Endothelial cell of umbilical vein (primary cell): ENCODE measurements around the gene SMURF1. TPM values are rescaled to one million over a fixed set of nuclear protein-coding genes. Genes with fewer than 3 reads are reported as not detected.

Source experiments
- BruUV-seq: library from RNA; stranded (reverse); fragments of 400-500 nt; replicated peaks from 2 replicates; lab custom pipeline; 2021; lab: Mats Ljungman, UMichigan
- CTCF ChIA-PET: fragments of 300-600, 350-600 bp; sonication (Branson Sonifier 250); formaldehyde crosslinking; loops from one replicate; lab custom pipeline; 2021; ENCODE audit warnings: antibody characterized with exemption, inconsistent platforms; lab: Charles Lee
- POLR2A ChIA-PET: fragments of 300-600, 350-600 bp; sonication (Branson Sonifier 250); formaldehyde crosslinking; loops from one replicate; lab custom pipeline; 2021; ENCODE audit warnings: antibody characterized with exemption, inconsistent platforms; lab: Charles Lee
- DNase-seq: peaks from one replicate; pipeline ENCODE4 v3.0.0-alpha.2; 2011; ENCODE audit warnings: low read depth, low spot score
- FAIRE-seq: peaks from 2 replicates; lab custom pipeline; 2011; peaks lifted over from hg19 to GRCh38; lab: Jason Lieb, UNC
- H2AFZ ChIP-seq: 2 replicates; pipeline ENCODE4 v1.6.0; 2012; ENCODE audit warnings: low read depth, low read length, control low read depth, inconsistent platforms
- H3K27ac ChIP-seq: 2 replicates; pipeline ENCODE4 v1.5.1; 2011; ENCODE audit warnings: low read depth, mild to moderate bottlenecking, control low read depth, low read length, moderate library complexity; ENCODE audit not compliant: insufficient read depth
- H3K27me3 ChIP-seq, 2 experiments: 2 replicates each; pipeline versions ENCODE4 v1.6.0 to v1.6.1; 2011; ENCODE audit warnings: low read length in 2 of 2, mixed read lengths in 1 of 2; ENCODE audit not compliant: control insufficient read depth in 2 of 2, insufficient read depth in 2 of 2
- H3K36me3 ChIP-seq, 2 experiments: 2 replicates in 1 of 2; 3 replicates in 1 of 2; pipeline ENCODE4 v1.5.1; 2011; ENCODE audit warnings: low read length in 2 of 2, mild to moderate bottlenecking in 1 of 2, moderate library complexity in 1 of 2; ENCODE audit not compliant: control insufficient read depth in 2 of 2, insufficient read depth in 2 of 2; ENCODE audit errors: extremely low read depth in 1 of 2
- H3K4me1 ChIP-seq: 3 replicates; pipeline ENCODE4 v1.5.1; 2011; ENCODE audit warnings: mild to moderate bottlenecking, low read length; ENCODE audit not compliant: control insufficient read depth, insufficient read depth; ENCODE audit errors: extremely low read depth
- H3K4me2 ChIP-seq: 2 replicates; pipeline ENCODE4 v1.6.1; 2011; ENCODE audit warnings: low read length, control low read depth, mixed read lengths; ENCODE audit not compliant: insufficient read depth
- H3K4me3 ChIP-seq, 3 experiments: fragments of 200-600 bp in 1 of 3; sonication (generic), shearing (Covaris generic) in 1 of 3; replicated peaks in 1 of 3; 2 replicates each; pipeline ENCODE4 v1.5.1; 2011 to 2016; ENCODE audit warnings: control low read depth in 3 of 3, low read length in 3 of 3, mild to moderate bottlenecking in 2 of 3, inconsistent platforms in 1 of 3, low read depth in 1 of 3, moderate library complexity in 1 of 3; ENCODE audit not compliant: insufficient read depth in 1 of 3
- H3K79me2 ChIP-seq: 2 replicates; pipeline ENCODE4 v1.6.0; 2012; ENCODE audit warnings: low read length, inconsistent platforms; ENCODE audit not compliant: control insufficient read depth, insufficient read depth
- H3K9ac ChIP-seq: replicated peaks from 2 replicates; pipeline ENCODE3; 2011; ENCODE audit warnings: low read length, control low read depth; ENCODE audit not compliant: insufficient read depth; ENCODE audit errors: extremely low read depth
- H3K9me1 ChIP-seq: replicated peaks from 3 replicates; pipeline ENCODE4 v1.6.0; 2011; ENCODE audit warnings: mild to moderate bottlenecking, low read length; ENCODE audit not compliant: control insufficient read depth, insufficient read depth; ENCODE audit errors: extremely low read depth
- H3K9me3 ChIP-seq: replicated peaks from 2 replicates; pipeline ENCODE4 v1.5.1; 2012; ENCODE audit warnings: low read length, inconsistent platforms; ENCODE audit not compliant: control insufficient read depth, insufficient read depth
- H4K20me1 ChIP-seq: replicated peaks from 2 replicates; pipeline ENCODE3; 2011; ENCODE audit warnings: mild to moderate bottlenecking, low read length; ENCODE audit not compliant: control insufficient read depth, insufficient read depth; ENCODE audit errors: extremely low read depth
- EZH2 ChIP-seq: IDR thresholded peaks from 2 replicates; pipeline ENCODE4 v1.6.1; 2012; ENCODE audit warnings: borderline replicate concordance, low read depth, mild to moderate bottlenecking, moderate library complexity, low read length, inconsistent platforms; ENCODE audit not compliant: severe bottlenecking
- FOS ChIP-seq: IDR thresholded peaks from 2 replicates; pipeline ENCODE4 v1.6.1; 2011; ENCODE audit warnings: mild to moderate bottlenecking, low read length, moderate library complexity, borderline replicate concordance; ENCODE audit not compliant: insufficient read depth
- GATA2 ChIP-seq: IDR thresholded peaks from 2 replicates; pipeline ENCODE4 v1.7.0; 2011; ENCODE audit warnings: low read depth, mild to moderate bottlenecking, moderate library complexity, mixed read lengths, low read length; ENCODE audit not compliant: insufficient read length, insufficient read depth
- JUN ChIP-seq: IDR thresholded peaks from 2 replicates; pipeline ENCODE4 v1.6.1; 2011; ENCODE audit warnings: borderline replicate concordance, low read depth; ENCODE audit not compliant: insufficient read length, insufficient read depth
- MAX ChIP-seq: IDR thresholded peaks from 2 replicates; pipeline ENCODE4 v1.6.1; 2011; ENCODE audit not compliant: insufficient read depth, insufficient read length
- MYC ChIP-seq: IDR thresholded peaks from one replicate; pipeline ENCODE4 v1.6.1; 2011; ENCODE audit warnings: mild to moderate bottlenecking, low read depth, low read length
- POLR2A ChIP-seq: IDR thresholded peaks from 2 replicates; pipeline ENCODE4 v1.6.1; 2012; ENCODE audit warnings: low read depth, mild to moderate bottlenecking, control low read depth, low read length
- POLR2AphosphoS5 ChIP-seq: IDR thresholded peaks from 2 replicates; pipeline ENCODE4 v1.6.1; 2012; ENCODE audit warnings: low read depth, mild to moderate bottlenecking, control low read depth, low read length, moderate library complexity; ENCODE audit not compliant: insufficient read depth
- dilution Hi-C: fragments of 300-500 bp; cut with MboI; formaldehyde crosslinking; loops from one replicate; pipeline ENCODE4 v1.15.0; 2019; ENCODE audit warnings: low sequenced_read_pairs; ENCODE audit not compliant: extremely low pct_ligation_motif_present
- intact Hi-C: fragments of 100-400 bp; cut with micrococcal nuclease; formaldehyde crosslinking; loops from one replicate; pipeline ENCODE4 v1.10.0; 2022
- polyA plus RNA-seq, 4 experiments: library from polyadenylated mRNA; depleted of rRNA in 3 of 4; stranded (reverse) in 3 of 4; unstranded in 1 of 4; fragments of >200 nt; gene quantifications; 2 replicates each; pipeline versions ENCODE4 v1.2.1 to v1.2.3, GENCODE V29; 2011 to 2012; ENCODE audit warnings: missing spikeins in 1 of 4
- total RNA-seq: library from RNA; stranded (reverse); gene quantifications from 2 replicates; pipeline ENCODE4 v1.2.3, GENCODE V29; 2021
- TF ChIP-seq, protein P1 (sequence below), 2 donors: IDR thresholded peaks; 1 replicate in 1 of 2; 2 replicates in 1 of 2; pipeline ENCODE4 v1.5.1; 2011; ENCODE audit warnings: low read length in 2 of 2, mild to moderate bottlenecking in 2 of 2, moderate library complexity in 2 of 2, control low read depth in 1 of 2, inconsistent platforms in 1 of 2, low read depth in 1 of 2; ENCODE audit not compliant: insufficient read depth in 1 of 2; ENCODE audit errors: extremely low read depth in 1 of 2

Gene SMURF1
- total and polyA plus RNA-seq, 2 donors (not counting 3 experiments of a cell fraction or from before 2014, with no cell fraction given) = 11.5 to 22.8 TPM

DNA sequence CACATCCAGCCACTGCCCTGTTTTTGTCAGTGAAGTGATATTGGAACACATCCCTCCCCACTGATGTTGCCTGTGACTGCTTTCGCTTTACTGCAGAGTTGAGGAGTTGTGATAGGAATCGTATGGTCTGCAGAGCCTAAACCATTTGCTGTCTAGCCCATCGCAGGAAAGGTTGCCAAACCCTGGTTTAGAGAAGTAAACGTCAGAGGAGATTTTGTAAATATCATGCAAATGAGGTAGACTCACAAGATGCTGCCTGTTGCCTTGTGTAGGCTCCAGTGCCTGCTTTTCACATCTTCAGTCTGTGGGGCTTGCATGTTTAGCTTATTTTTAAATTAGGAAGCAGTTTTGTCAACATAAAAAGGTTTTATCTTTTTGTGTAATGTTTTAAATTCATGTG, 158.5 kb downstream of the SMURF1 start:
- dilution Hi-C loops (no loop called here), intact Hi-C loops (no loop called here)
- ChIA-PET POLR2A (no interaction called here), CTCF (interaction anchor here (1.1 to 1.5 kb wide), 2 partner anchors 8 to 25 kb away, joined by 3 to 5 read pairs; no protein-coding TSS in a partner anchor)
- H3K9me1 ChIP-seq = no peaks in the 10 kb centered on the region
- no peak overlapping the region for H3K9ac ChIP-seq
- BruUV-seq = no TSS peak
- H2AFZ ChIP-seq = no peak overlapping the region
- DNase-seq = no peak
- no peak for FAIRE-seq
- no peak overlapping the region for H3K27ac ChIP-seq
- no peaks in the 10 kb centered on the region for H3K79me2 ChIP-seq
- H3K4me1 ChIP-seq = no peaks in the 10 kb centered on the region
- no peaks in the 10 kb centered on the region for H3K27me3 ChIP-seq
- no peak overlapping the region for H3K4me3 ChIP-seq
- no peak overlapping the region for H3K4me2 ChIP-seq
- H3K36me3 ChIP-seq = peaks cover 36 to 39% of the 10 kb centered on the region in 2 experiments
- no peaks in the 10 kb centered on the region for H4K20me1 ChIP-seq
- TF ChIP-seq POLR2A (no peak), POLR2AphosphoS5 (no peak), EZH2 (no peak), MAX (no peak), JUN (no peak), MYC (no peak), GATA2 (no peak), FOS (no peak)
- TF ChIP-seq, protein P1, sequence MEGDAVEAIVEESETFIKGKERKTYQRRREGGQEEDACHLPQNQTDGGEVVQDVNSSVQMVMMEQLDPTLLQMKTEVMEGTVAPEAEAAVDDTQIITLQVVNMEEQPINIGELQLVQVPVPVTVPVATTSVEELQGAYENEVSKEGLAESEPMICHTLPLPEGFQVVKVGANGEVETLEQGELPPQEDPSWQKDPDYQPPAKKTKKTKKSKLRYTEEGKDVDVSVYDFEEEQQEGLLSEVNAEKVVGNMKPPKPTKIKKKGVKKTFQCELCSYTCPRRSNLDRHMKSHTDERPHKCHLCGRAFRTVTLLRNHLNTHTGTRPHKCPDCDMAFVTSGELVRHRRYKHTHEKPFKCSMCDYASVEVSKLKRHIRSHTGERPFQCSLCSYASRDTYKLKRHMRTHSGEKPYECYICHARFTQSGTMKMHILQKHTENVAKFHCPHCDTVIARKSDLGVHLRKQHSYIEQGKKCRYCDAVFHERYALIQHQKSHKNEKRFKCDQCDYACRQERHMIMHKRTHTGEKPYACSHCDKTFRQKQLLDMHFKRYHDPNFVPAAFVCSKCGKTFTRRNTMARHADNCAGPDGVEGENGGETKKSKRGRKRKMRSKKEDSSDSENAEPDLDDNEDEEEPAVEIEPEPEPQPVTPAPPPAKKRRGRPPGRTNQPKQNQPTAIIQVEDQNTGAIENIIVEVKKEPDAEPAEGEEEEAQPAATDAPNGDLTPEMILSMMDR (IDR thresholded peaks at IDR 0.05; ENCODE audit: extremely low read depth in 1 of 2, insufficient read depth in 1 of 2, low read depth in 1 of 2, low read length in 2 of 2) = no peak
- H3K9me3 ChIP-seq = no peaks in the 10 kb centered on the region
